GM12892 (cell line): ENCODE results near the gene E2F4.

Experiments used
- POLR2A ChIP-seq: IDR thresholded peaks from 2 replicates; pipeline ENCODE4 v1.6.1; 2011; ENCODE audit warnings: low read depth, low read length, control low read depth
- POLR2AphosphoS5 ChIP-seq: IDR thresholded peaks from 2 replicates; pipeline ENCODE4 v1.6.1; 2011; ENCODE audit warnings: low read depth, low read length, control low read depth

GRCh38 chr16:67242138-67242730 is 50.3 kb downstream of the E2F4 start:
- TF ChIP-seq POLR2AphosphoS5 (no peak), POLR2A (no peak)
